Adrenal gland (tissue), 12 donors: ENCODE results near the gene DIP2C. TPM values are rescaled to one million over a fixed set of nuclear protein-coding genes. Genes with fewer than 3 reads are reported as not detected.

Experiments used
- DNase-seq, 7 donors: peaks; one replicate each; pipeline ENCODE4 v3.0.0-alpha.2; 2019 to 2020
- H3K27ac ChIP-seq, 5 donors: fragments of 200-600 bp; sonication (generic) in 4 of 5; 1 replicate in 3 of 5; 2 replicates in 2 of 5; pipeline versions ENCODE4 v1.5.1 to v1.8.0; 2016 to 2020; ENCODE audit warnings: mild to moderate bottlenecking in 1 of 5
- H3K27me3 ChIP-seq: fragments of 200-600 bp; 2 replicates; pipeline ENCODE4 v1.8.0; 2021
- H3K36me3 ChIP-seq, 2 donors: fragments of 200-600 bp; replicated peaks in 1 of 2; 1 replicate in 1 of 2; 2 replicates in 1 of 2; pipeline versions ENCODE4 v1.5.1 to v1.8.0; 2018 to 2022
- H3K4me1 ChIP-seq, 2 donors: fragments of 200-600 bp; replicated peaks in 1 of 2; 1 replicate in 1 of 2; 2 replicates in 1 of 2; pipeline versions ENCODE4 v1.5.1 to v1.8.0; 2018 to 2021
- H3K4me3 ChIP-seq, 4 donors: fragments of 200-600 bp; sonication (generic) in 3 of 4; one replicate each; pipeline ENCODE4 v1.5.1; 2016 to 2018
- H3K9me3 ChIP-seq, 3 donors: fragments of 200-600 bp; sonication (generic) in 1 of 3; replicated peaks in 1 of 3; 1 replicate in 2 of 3; 2 replicates in 1 of 3; pipeline versions ENCODE4 v1.5.1 to v1.8.0; 2016 to 2021
- POLR2A ChIP-seq, 2 donors: fragments of 450-650 bp; IDR thresholded peaks; one replicate each; pipeline ENCODE4 v1.6.1; 2017; ENCODE audit warnings: antibody characterized with exemption in 2 of 2, mild to moderate bottlenecking in 2 of 2, moderate library complexity in 1 of 2
- WGBS, 4 donors: extraction: QIAGEN DNeasy Blood & Tissue Kit in 2 of 4; methylation state at CpG; one replicate each; pipeline versions ENCODE4 v1.1.5 to v1.1.7; 2013 to 2017; 5-methylcytosine and 5-hydroxymethylcytosine counted together
- intact Hi-C, 2 donors: fragments of 100-400 bp; cut with DNase I; formaldehyde crosslinking; loops; one replicate each; pipeline versions ENCODE4 v1.14.1 to v1.15.0; 2022 to 2023
- polyA plus RNA-seq, 3 donors: library from polyadenylated mRNA; stranded (reverse); fragments of 200-250 nt in 2 of 3; fragments of 350-450 nt in 1 of 3; fragmentation: Illumina TruSeq in 1 of 3; extraction: RNeasy Lipid Tissue Mini Kit (QIAGEN cat#74804) in 1 of 3; gene quantifications; one replicate each; pipeline ENCODE4 v1.2.3, GENCODE V29; 2013 to 2014
- total RNA-seq, 9 donors: library from RNA; depleted of rRNA in 4 of 9; stranded (reverse); fragments of >200 nt in 4 of 9; fragments of 120-200 nt in 1 of 9; fragmentation: NEBNext Ultra II Directional in 1 of 9; extraction: Animal tissue kit (Norgen Biotek cat#: 25700) in 1 of 9; gene quantifications; one replicate each; pipeline versions ENCODE4 v1.1.0 to v1.2.4, GENCODE V29; 2013 to 2023
- TF ChIP-seq, protein P1 (sequence below), 6 experiments: fragments of 450-650 bp in 4 of 6; fragments of 200-600 bp in 2 of 6; sonication (generic) in 1 of 6; IDR thresholded peaks; 1 replicate in 5 of 6; 2 replicates in 1 of 6; pipeline versions ENCODE4 v1.5.1 to v1.8.0; 2016 to 2021; ENCODE audit warnings: antibody characterized with exemption in 6 of 6, mild to moderate bottlenecking in 2 of 6, moderate library complexity in 1 of 6
- donor health status: healthy with polysubstance abuse.
- donor health status: Bipolar disorder and iron deficiency.
- donor health status: DM: yes; HTN: yes; CAD: no.
- donor health status: DM: no; HTN: no; CAD: no.
- donor health status: DM: no; HTN: no; CAD: no.
- donor health status: DM: yes; HTN: yes; CAD: no.

DIP2C gene
- total and polyA plus RNA-seq, 12 donors, result 4.8 to 23.9 (median 19.7) TPM

DNA sequence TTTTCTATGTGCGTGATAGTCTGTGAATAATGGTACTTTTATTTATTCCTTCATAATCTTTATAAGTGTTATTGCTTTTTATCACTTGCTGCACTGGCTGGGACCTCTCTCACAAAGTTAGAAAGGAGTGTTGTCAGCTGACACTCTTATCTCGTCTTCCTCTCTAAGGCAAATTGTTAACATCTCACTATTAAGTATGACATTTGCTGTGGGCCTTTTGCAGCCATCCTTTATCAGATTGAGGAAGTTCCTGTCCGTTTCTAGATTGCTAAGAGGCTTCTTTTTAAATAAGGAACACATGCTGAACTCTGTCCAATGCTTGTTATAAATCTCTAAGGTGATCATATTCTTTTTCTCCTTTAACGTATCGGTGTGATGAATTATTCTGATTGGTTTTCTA lies 27.4 kb upstream of the DIP2C start:
- Histone ChIP-seq H3K27me3 (no peaks in the 10 kb centered on the region), H3K4me3 (no peak overlapping the region), H3K4me1 (no peaks in the 10 kb centered on the region), H3K9me3 (peaks cover 0 to 3% (median 0%) of the 10 kb centered on the region in 3 donors), H3K27ac (no peak overlapping the region), H3K36me3 (no peaks in the 10 kb centered on the region)
- intact Hi-C loops, result no loop called here
- TF ChIP-seq, protein P1, sequence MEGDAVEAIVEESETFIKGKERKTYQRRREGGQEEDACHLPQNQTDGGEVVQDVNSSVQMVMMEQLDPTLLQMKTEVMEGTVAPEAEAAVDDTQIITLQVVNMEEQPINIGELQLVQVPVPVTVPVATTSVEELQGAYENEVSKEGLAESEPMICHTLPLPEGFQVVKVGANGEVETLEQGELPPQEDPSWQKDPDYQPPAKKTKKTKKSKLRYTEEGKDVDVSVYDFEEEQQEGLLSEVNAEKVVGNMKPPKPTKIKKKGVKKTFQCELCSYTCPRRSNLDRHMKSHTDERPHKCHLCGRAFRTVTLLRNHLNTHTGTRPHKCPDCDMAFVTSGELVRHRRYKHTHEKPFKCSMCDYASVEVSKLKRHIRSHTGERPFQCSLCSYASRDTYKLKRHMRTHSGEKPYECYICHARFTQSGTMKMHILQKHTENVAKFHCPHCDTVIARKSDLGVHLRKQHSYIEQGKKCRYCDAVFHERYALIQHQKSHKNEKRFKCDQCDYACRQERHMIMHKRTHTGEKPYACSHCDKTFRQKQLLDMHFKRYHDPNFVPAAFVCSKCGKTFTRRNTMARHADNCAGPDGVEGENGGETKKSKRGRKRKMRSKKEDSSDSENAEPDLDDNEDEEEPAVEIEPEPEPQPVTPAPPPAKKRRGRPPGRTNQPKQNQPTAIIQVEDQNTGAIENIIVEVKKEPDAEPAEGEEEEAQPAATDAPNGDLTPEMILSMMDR (IDR thresholded peaks at IDR 0.05), result no peak
- TF ChIP-seq POLR2A (IDR thresholded peaks at IDR 0.05), result no peak
- no peak for DNase-seq
- 67 to 70% (median 69%) methylated on average over 5 of the region's 5 CpGs for WGBS, 4 donors

DNA sequence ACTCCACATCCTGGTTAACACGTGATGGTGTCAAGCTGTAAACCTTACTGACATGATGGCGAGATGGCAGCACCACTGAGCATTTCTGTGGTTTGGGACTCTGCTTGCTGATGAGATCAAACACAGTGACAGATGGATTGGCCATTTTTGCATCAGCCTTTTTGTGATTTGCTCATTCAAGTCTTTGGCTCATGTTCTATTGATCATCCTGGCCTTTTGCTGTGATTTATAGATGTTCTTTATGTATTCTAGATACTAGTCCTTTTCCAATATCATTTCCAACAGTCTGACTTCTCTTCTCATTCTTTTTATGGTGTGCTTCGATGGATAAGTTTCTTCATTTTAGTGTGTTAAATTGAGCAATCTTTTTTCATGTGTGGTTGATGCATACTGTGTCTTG lies 24.7 kb upstream of the DIP2C start:
- Histone ChIP-seq H3K4me3 (no peak overlapping the region), H3K4me1 (no peaks in the 10 kb centered on the region), H3K27ac (no peak overlapping the region), H3K36me3 (no peaks in the 10 kb centered on the region), H3K9me3 (peaks cover 0 to 3% (median 0%) of the 10 kb centered on the region in 3 donors), H3K27me3 (no peaks in the 10 kb centered on the region)
- no peak for DNase-seq
- TF ChIP-seq, protein P1 (IDR thresholded peaks at IDR 0.05), result no peak
- TF ChIP-seq POLR2A (IDR thresholded peaks at IDR 0.05), result no peak
- intact Hi-C loops, result no loop called here
- WGBS, 4 donors, result 76 to 83% (median 77%) methylated on average over 3 of the region's 3 CpGs

DNA sequence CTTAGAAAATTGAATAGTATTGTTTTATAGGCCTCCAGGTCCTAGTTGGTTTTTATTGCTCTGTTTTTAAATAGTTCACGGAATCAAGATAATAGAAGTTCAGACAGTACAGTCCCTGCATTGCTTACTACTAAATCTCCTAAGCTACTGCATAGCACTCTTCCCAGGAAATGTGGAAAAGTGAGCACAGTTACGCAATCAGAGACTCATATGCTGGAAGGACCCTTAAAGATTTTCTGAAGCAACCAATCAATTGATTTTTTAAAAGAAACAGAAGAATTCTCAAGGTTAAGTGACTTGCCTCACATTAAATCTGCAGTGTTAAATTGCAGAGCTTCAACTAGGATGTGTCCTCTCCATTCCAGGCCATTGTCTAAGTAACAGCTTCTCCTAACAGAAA lies 23.1 kb upstream of the DIP2C start:
- Histone ChIP-seq H3K4me3 (no peak overlapping the region), H3K9me3 (peaks cover 0 to 3% (median 0%) of the 10 kb centered on the region in 3 donors), H3K27ac (no peak overlapping the region), H3K27me3 (no peaks in the 10 kb centered on the region), H3K36me3 (no peaks in the 10 kb centered on the region), H3K4me1 (no peaks in the 10 kb centered on the region)
- TF ChIP-seq POLR2A (IDR thresholded peaks at IDR 0.05), result no peak
- TF ChIP-seq, protein P1 (IDR thresholded peaks at IDR 0.05), result no peak
- intact Hi-C loops, result no loop called here
- 90 to 100% (median 93%) methylated on average over 2 of the region's 2 CpGs for WGBS, 4 donors
- no peak for DNase-seq

DNA sequence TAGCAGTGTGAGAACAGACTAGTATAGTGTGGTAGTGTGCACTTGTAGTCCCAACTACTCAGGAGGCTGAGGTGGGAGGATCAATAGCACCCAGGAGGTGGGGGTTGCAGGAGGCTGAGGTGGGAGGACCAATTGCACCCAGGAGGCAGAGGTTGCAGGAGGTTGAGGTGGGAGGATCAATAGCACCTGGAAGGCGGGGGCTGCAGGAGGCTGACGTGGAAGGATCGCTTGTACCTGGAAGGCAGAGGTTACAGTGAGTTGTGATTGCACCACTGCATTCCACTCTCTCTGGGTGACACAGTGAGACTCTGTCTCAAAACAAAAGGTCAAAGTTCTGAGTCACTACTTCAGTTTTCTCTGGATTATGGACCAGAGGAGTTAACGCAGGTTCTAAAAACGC lies 22.6 kb upstream of the DIP2C start:
- no peak overlapping the region for H3K4me3 ChIP-seq
- TF ChIP-seq POLR2A (IDR thresholded peaks at IDR 0.05), result no peak
- TF ChIP-seq, protein P1 (IDR thresholded peaks at IDR 0.05), result no peak
- peaks cover 0 to 3% (median 0%) of the 10 kb centered on the region in 3 donors for H3K9me3 ChIP-seq
- no peaks in the 10 kb centered on the region for H3K36me3 ChIP-seq
- no peaks in the 10 kb centered on the region for H3K27me3 ChIP-seq
- DNase-seq, result no peak
- intact Hi-C loops, result no loop called here
- 64 to 74% (median 71%) methylated on average over 5 of the region's 5 CpGs for WGBS, 4 donors
- H3K4me1 ChIP-seq, result no peaks in the 10 kb centered on the region
- no peak overlapping the region for H3K27ac ChIP-seq
